Panc1 (cell line): ENCODE measurements around the gene DNAJB13. TPM values are rescaled to one million over a fixed set of nuclear protein-coding genes. Genes with fewer than 3 reads are reported as not detected.

Experiments
- ATAC-seq: fragments of 200-7000 bp; cut with Tn5 transposase; 2 replicates; pipeline ENCODE4 v1.9.1; 2020; ENCODE audit warnings: mild to moderate bottlenecking, moderate library complexity
- BruUV-seq: library from RNA; stranded (reverse); fragments of 400-500 nt; replicated peaks from 2 replicates; lab custom pipeline; 2021; lab: Mats Ljungman, UMichigan
- CTCF ChIA-PET: fragments of 300-600 bp; sonication (Branson Sonifier 250); formaldehyde crosslinking; loops from one replicate; lab custom pipeline; 2022; ENCODE audit warnings: antibody characterized with exemption; lab: Charles Lee
- POLR2A ChIA-PET: fragments of 300-600 bp; sonication (Branson Sonifier 250); formaldehyde crosslinking; loops from one replicate; lab custom pipeline; 2022; ENCODE audit warnings: antibody characterized with exemption; lab: Charles Lee
- DNase-seq: peaks from one replicate; pipeline ENCODE4 v3.0.0-alpha.2; 2010; ENCODE audit warnings: low read depth, low spot score
- H3K27ac ChIP-seq: 2 replicates; pipeline ENCODE4 v1.5.1; 2011; ENCODE audit warnings: mild to moderate bottlenecking, low read length, inconsistent platforms
- H3K27me3 ChIP-seq: fragments of 200-500 bp; sonication (Bioruptor generic); 2 replicates; pipeline ENCODE4 v1.6.0; 2014; ENCODE audit warnings: low read length, inconsistent platforms; ENCODE audit not compliant: control insufficient read depth, insufficient read depth
- H3K36me3 ChIP-seq: fragments of 200-500 bp; sonication (Bioruptor generic); 2 replicates; pipeline ENCODE4 v1.5.1; 2014; ENCODE audit warnings: inconsistent platforms, mild to moderate bottlenecking, low read length, moderate library complexity; ENCODE audit not compliant: control insufficient read depth, insufficient read depth
- H3K4me1 ChIP-seq: 2 replicates; pipeline ENCODE4 v1.5.1; 2011; ENCODE audit warnings: inconsistent platforms, mild to moderate bottlenecking, low read length, moderate library complexity; ENCODE audit not compliant: control insufficient read depth, insufficient read depth
- H3K4me3 ChIP-seq, 2 experiments: 2 replicates each; pipeline ENCODE4 v1.5.1; 2011 to 2012; ENCODE audit warnings: low read depth in 2 of 2, low read length in 2 of 2, mild to moderate bottlenecking in 2 of 2, inconsistent platforms in 1 of 2, moderate library complexity in 1 of 2
- H3K9me3 ChIP-seq: fragments of 200-500 bp; sonication (Bioruptor generic); 2 replicates; pipeline ENCODE4 v1.5.1; 2014; ENCODE audit warnings: low read depth, mild to moderate bottlenecking, inconsistent platforms, low read length, moderate library complexity; ENCODE audit not compliant: control insufficient read depth, insufficient read depth
- POLR2AphosphoS5 ChIP-seq: IDR thresholded peaks from 2 replicates; pipeline ENCODE4 v1.6.1; 2012; ENCODE audit warnings: mild to moderate bottlenecking, low read depth, low read length, moderate library complexity
- SIN3A ChIP-seq: IDR thresholded peaks from 2 replicates; pipeline ENCODE4 v1.6.1; 2012; ENCODE audit warnings: low read depth, mild to moderate bottlenecking, low read length, moderate library complexity, borderline replicate concordance; ENCODE audit not compliant: insufficient read depth
- TCF7L2 ChIP-seq: IDR thresholded peaks from 2 replicates; pipeline ENCODE4 v1.6.1; 2011; ENCODE audit warnings: mild to moderate bottlenecking, low read depth, low read length, inconsistent platforms
- in situ Hi-C: cut with HindIII; loops from 2 replicates; pipeline ENCODE4 v1.10.0; 2016; ENCODE audit warnings: low sequenced_read_pairs, low pct_unique_long_range_greater_than_20kb
- intact Hi-C: fragments of 100-400 bp; cut with micrococcal nuclease; formaldehyde crosslinking; loops from one replicate; pipeline ENCODE4 v1.10.0; 2022; ENCODE audit not compliant: unreplicated experiment
- total RNA-seq: library from RNA; stranded (reverse); gene quantifications from one replicate; pipeline ENCODE4 v1.2.1, GENCODE V29; 2021; ENCODE audit not compliant: unreplicated experiment
- TF ChIP-seq, protein P1 (sequence below): fragments of 450-650 bp; IDR thresholded peaks from 2 replicates; pipeline ENCODE4 v1.5.1; 2017; ENCODE audit warnings: mild to moderate bottlenecking
- TF ChIP-seq, protein P2 (sequence below), 2 experiments: IDR thresholded peaks; 2 replicates each; pipeline ENCODE4 v1.6.1; 2011 to 2012; ENCODE audit warnings: low read depth in 2 of 2, control low read depth in 1 of 2, low read length in 1 of 2, mild to moderate bottlenecking in 1 of 2, moderate library complexity in 1 of 2; ENCODE audit not compliant: insufficient read depth in 1 of 2

Gene DNAJB13
- total RNA-seq, 1 experiment from 2014 or later = not detected

DNA sequence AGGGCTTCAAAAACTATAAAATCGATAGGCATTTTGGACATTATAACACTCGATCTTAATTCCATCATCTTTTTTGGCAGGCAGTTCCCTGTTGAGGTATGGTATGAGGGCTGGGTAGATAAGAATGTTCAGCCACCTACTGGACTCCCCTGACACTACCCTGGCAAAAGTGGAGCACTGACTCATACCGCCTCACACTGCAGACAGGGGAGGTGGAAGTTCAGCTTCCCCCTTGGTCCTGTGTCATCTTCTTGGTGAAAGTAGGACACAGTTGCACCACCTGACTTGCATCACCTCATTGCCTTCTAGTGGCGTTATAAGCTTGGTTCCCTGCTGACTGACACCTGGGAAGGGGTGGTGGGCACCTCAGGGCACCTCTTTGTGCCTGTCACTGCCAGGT is 43.6 kb upstream of the DNAJB13 start:
- no peak for DNase-seq
- Histone ChIP-seq H3K36me3 (no peaks in the 10 kb centered on the region), H3K27ac (no peak overlapping the region), H3K27me3 (no peaks in the 10 kb centered on the region), H3K4me1 (no peaks in the 10 kb centered on the region), H3K4me3 (no peak overlapping the region), H3K9me3 (no peaks in the 10 kb centered on the region)
- peak; percentile 87 for ATAC-seq
- intact Hi-C loops (no loop called here), in situ Hi-C loops (no loop called here)
- CTCF ChIA-PET = no interaction called here
- POLR2A ChIA-PET = no interaction called here
- TF ChIP-seq POLR2AphosphoS5 = no peak
- no TSS peak for BruUV-seq

DNA sequence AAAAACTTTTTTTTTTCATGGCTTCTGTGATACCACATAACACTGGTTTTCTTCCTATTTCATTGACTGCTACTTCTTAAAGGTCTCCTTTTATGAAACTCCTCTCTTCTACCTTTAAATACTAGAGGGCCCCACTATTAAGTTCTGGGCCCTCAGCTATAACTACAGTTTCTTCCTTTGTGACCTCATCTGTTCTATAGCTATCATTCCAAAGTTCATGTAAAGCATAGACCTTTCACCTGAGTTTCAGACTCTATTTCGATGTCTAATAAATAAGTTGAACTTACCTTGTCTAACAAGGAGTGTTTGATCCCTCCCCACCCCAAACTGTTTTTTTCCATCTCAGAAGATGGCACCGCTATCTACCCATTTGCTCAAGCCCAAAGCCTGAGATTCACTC is 38.8 kb upstream of the DNAJB13 start:
- Histone ChIP-seq H3K4me3 (no peak overlapping the region), H3K27me3 (no peaks in the 10 kb centered on the region), H3K9me3 (no peaks in the 10 kb centered on the region), H3K27ac (no peak overlapping the region), H3K4me1 (no peaks in the 10 kb centered on the region), H3K36me3 (no peaks in the 10 kb centered on the region)
- DNase-seq (no peak), ATAC-seq (no peak)
- BruUV-seq = no TSS peak
- TF ChIP-seq, protein P1, sequence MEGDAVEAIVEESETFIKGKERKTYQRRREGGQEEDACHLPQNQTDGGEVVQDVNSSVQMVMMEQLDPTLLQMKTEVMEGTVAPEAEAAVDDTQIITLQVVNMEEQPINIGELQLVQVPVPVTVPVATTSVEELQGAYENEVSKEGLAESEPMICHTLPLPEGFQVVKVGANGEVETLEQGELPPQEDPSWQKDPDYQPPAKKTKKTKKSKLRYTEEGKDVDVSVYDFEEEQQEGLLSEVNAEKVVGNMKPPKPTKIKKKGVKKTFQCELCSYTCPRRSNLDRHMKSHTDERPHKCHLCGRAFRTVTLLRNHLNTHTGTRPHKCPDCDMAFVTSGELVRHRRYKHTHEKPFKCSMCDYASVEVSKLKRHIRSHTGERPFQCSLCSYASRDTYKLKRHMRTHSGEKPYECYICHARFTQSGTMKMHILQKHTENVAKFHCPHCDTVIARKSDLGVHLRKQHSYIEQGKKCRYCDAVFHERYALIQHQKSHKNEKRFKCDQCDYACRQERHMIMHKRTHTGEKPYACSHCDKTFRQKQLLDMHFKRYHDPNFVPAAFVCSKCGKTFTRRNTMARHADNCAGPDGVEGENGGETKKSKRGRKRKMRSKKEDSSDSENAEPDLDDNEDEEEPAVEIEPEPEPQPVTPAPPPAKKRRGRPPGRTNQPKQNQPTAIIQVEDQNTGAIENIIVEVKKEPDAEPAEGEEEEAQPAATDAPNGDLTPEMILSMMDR = no peak
- TF ChIP-seq SIN3A (no peak), TCF7L2 (no peak), POLR2AphosphoS5 (no peak)
- TF ChIP-seq, protein P2, sequence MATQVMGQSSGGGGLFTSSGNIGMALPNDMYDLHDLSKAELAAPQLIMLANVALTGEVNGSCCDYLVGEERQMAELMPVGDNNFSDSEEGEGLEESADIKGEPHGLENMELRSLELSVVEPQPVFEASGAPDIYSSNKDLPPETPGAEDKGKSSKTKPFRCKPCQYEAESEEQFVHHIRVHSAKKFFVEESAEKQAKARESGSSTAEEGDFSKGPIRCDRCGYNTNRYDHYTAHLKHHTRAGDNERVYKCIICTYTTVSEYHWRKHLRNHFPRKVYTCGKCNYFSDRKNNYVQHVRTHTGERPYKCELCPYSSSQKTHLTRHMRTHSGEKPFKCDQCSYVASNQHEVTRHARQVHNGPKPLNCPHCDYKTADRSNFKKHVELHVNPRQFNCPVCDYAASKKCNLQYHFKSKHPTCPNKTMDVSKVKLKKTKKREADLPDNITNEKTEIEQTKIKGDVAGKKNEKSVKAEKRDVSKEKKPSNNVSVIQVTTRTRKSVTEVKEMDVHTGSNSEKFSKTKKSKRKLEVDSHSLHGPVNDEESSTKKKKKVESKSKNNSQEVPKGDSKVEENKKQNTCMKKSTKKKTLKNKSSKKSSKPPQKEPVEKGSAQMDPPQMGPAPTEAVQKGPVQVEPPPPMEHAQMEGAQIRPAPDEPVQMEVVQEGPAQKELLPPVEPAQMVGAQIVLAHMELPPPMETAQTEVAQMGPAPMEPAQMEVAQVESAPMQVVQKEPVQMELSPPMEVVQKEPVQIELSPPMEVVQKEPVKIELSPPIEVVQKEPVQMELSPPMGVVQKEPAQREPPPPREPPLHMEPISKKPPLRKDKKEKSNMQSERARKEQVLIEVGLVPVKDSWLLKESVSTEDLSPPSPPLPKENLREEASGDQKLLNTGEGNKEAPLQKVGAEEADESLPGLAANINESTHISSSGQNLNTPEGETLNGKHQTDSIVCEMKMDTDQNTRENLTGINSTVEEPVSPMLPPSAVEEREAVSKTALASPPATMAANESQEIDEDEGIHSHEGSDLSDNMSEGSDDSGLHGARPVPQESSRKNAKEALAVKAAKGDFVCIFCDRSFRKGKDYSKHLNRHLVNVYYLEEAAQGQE (IDR thresholded peaks at IDR 0.05; ENCODE audit: insufficient read depth in 1 of 2, low read depth in 2 of 2, low read length in 1 of 2) = no peak
- ChIA-PET CTCF (no interaction called here), POLR2A (no interaction called here)
- intact Hi-C loops = no loop called here
- in situ Hi-C loops = no loop called here

DNA sequence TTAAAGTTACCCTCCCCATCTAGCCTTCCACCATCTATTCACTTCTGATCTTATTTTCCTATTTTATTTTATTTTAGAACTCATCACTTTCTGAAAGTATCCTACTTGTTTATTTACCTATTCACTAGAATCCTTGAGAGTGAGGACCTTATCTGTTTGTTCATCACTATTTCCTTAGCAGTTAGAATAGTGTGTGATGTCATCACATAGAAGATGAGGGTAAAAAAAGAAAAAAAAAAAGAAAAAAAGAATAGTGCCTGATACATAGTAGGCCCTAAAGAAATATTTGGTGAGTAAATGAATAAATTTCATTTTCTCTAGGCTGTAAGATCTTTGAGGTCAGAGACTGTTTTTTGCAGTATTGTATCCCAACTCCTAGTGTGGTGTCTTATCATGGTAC is 37.4 kb upstream of the DNAJB13 start:
- Histone ChIP-seq H3K9me3 (no peaks in the 10 kb centered on the region), H3K36me3 (no peaks in the 10 kb centered on the region), H3K4me3 (no peak overlapping the region), H3K4me1 (no peaks in the 10 kb centered on the region), H3K27ac (no peak overlapping the region), H3K27me3 (no peaks in the 10 kb centered on the region)
- in situ Hi-C loops (no loop called here), intact Hi-C loops (no loop called here)
- BruUV-seq = no TSS peak
- ATAC-seq (no peak), DNase-seq (no peak)
- TF ChIP-seq SIN3A = no peak
- TF ChIP-seq TCF7L2 = no peak
- no peak for TF ChIP-seq POLR2AphosphoS5
- TF ChIP-seq, protein P2 (IDR thresholded peaks at IDR 0.05; ENCODE audit: insufficient read depth in 1 of 2, low read depth in 2 of 2, low read length in 1 of 2) = no peak
- TF ChIP-seq, protein P1 = no peak
- ChIA-PET CTCF (no interaction called here), POLR2A (no interaction called here)
